ENCODE data around the gene FHAD1.

Gene FHAD1

DNA sequence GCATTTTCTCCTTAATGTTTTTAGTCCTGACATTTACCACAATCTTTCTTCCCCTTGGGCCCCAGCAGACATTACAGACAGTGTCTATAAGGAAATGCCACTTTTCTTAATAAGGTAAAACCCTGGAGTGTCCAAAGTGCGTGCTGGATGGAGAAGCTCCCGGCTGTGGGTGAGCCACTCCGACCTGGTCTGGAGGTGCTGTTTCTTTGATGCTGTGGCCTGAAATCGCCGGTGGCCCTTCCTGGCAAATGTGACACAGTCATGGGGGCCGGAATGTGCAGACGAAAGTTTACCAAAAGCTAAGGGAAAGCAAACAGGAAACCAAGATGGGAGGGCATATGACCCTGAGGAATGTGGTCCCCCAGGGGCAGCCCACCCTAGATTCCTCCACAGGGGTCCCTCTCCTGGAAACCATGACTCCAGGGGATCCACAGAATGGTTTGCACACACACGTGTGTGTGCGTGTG is 77.9 kb downstream of the FHAD1 start:
- Histone ChIP-seq H3K4me1 (ENCODE audit: low read length) (peaks cover 3% of the 10 kb centered on the region; the same call in 1 of the 2 replicates), H3K27ac (ENCODE audit: low read length) (no peak overlapping the region), H3K9me3 (replicated peaks; ENCODE audit: insufficient read depth, low read length) (no peaks in the 10 kb centered on the region), H3K36me3 (replicated peaks; ENCODE audit: insufficient read depth, low read length) (no peaks in the 10 kb centered on the region), H3K9ac (ENCODE audit: low read length) (no peak overlapping the region), H3F3A (ENCODE audit: insufficient read depth, low read length) (no peaks in the 10 kb centered on the region), H3K4me2 (ENCODE audit: low read depth, low read length) (no peak overlapping the region), H3K27me3 (replicated peaks; ENCODE audit: insufficient read depth, low read length) (peaks cover 12% of the 10 kb centered on the region), H2AFZ (ENCODE audit: low read length) (no peak overlapping the region), H3K9me2 (replicated peaks; ENCODE audit: insufficient read depth, low read length) (no peaks in the 10 kb centered on the region), H3K79me2 (ENCODE audit: low read length) (no peaks in the 10 kb centered on the region), H4K20me1 (ENCODE audit: insufficient read depth, low read length) (no peaks in the 10 kb centered on the region), H3K4me3 (ENCODE audit: low read length) (no peak overlapping the region)
- no peak for TF ChIP-seq EZH2phosphoT487 (IDR thresholded peaks at IDR 0.05; ENCODE audit: low read length)
- TF ChIP-seq, protein P1, sequence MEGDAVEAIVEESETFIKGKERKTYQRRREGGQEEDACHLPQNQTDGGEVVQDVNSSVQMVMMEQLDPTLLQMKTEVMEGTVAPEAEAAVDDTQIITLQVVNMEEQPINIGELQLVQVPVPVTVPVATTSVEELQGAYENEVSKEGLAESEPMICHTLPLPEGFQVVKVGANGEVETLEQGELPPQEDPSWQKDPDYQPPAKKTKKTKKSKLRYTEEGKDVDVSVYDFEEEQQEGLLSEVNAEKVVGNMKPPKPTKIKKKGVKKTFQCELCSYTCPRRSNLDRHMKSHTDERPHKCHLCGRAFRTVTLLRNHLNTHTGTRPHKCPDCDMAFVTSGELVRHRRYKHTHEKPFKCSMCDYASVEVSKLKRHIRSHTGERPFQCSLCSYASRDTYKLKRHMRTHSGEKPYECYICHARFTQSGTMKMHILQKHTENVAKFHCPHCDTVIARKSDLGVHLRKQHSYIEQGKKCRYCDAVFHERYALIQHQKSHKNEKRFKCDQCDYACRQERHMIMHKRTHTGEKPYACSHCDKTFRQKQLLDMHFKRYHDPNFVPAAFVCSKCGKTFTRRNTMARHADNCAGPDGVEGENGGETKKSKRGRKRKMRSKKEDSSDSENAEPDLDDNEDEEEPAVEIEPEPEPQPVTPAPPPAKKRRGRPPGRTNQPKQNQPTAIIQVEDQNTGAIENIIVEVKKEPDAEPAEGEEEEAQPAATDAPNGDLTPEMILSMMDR (IDR thresholded peaks at IDR 0.05; ENCODE audit: low read length): no peak
- TF ChIP-seq EZH2 (optimal IDR thresholded peaks at IDR 0.05; ENCODE audit: low read depth, low read length): no peak
- DNase-seq: no peak

DNA sequence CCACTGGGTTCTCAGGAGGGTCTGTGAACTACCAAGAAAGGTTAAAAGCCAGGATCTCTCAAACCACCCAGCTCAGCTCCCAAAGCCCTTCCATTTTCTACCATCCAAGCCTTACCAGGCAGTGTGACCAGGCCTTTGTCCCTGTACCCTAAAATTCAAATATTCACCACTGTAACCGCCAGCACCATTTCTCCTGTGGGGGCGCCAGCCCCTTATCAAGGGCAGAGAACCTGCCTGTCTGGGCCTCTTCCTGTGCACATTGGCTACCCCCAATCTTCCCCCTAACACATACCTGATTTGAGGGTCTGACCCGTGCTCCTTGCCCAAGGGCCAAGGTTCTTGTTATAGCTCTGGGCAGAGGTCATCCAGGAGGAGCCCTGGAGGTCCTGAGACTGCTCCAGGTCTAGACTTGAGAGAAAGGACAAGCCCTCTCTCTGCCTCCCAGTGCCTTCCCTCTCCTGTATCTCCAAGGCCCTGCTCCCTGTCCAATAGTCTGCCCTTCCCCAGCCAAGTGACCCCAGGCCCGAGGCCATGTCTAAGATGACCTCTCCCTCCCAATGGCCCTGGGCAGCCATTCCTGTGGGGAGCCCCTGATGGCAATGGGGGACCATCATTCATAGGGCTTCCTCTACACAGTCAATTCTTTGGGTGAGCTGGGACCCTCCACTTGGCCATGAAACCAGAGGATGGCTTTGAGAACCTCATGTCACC is 78.5 kb downstream of the FHAD1 start:
- no peak for DNase-seq
- Histone ChIP-seq H3K9ac (ENCODE audit: low read length) (no peak overlapping the region), H3K27me3 (replicated peaks; ENCODE audit: insufficient read depth, low read length) (peaks cover 12% of the 10 kb centered on the region), H3K4me1 (ENCODE audit: low read length) (peaks cover 3% of the 10 kb centered on the region; the same call in 1 of the 2 replicates), H3K27ac (ENCODE audit: low read length) (no peak overlapping the region), H3F3A (ENCODE audit: insufficient read depth, low read length) (no peaks in the 10 kb centered on the region), H3K4me2 (ENCODE audit: low read depth, low read length) (no peak overlapping the region), H3K4me3 (ENCODE audit: low read length) (no peak overlapping the region), H3K79me2 (ENCODE audit: low read length) (no peaks in the 10 kb centered on the region), H2AFZ (ENCODE audit: low read length) (no peak overlapping the region), H3K36me3 (replicated peaks; ENCODE audit: insufficient read depth, low read length) (no peaks in the 10 kb centered on the region), H3K9me2 (replicated peaks; ENCODE audit: insufficient read depth, low read length) (no peaks in the 10 kb centered on the region), H3K9me3 (replicated peaks; ENCODE audit: insufficient read depth, low read length) (no peaks in the 10 kb centered on the region), H4K20me1 (ENCODE audit: insufficient read depth, low read length) (no peaks in the 10 kb centered on the region)
- TF ChIP-seq EZH2phosphoT487 (IDR thresholded peaks at IDR 0.05; ENCODE audit: low read length) (no peak), EZH2 (optimal IDR thresholded peaks at IDR 0.05; ENCODE audit: low read depth, low read length) (no peak)
- TF ChIP-seq, protein P1 (IDR thresholded peaks at IDR 0.05; ENCODE audit: low read length): no peak

DNA sequence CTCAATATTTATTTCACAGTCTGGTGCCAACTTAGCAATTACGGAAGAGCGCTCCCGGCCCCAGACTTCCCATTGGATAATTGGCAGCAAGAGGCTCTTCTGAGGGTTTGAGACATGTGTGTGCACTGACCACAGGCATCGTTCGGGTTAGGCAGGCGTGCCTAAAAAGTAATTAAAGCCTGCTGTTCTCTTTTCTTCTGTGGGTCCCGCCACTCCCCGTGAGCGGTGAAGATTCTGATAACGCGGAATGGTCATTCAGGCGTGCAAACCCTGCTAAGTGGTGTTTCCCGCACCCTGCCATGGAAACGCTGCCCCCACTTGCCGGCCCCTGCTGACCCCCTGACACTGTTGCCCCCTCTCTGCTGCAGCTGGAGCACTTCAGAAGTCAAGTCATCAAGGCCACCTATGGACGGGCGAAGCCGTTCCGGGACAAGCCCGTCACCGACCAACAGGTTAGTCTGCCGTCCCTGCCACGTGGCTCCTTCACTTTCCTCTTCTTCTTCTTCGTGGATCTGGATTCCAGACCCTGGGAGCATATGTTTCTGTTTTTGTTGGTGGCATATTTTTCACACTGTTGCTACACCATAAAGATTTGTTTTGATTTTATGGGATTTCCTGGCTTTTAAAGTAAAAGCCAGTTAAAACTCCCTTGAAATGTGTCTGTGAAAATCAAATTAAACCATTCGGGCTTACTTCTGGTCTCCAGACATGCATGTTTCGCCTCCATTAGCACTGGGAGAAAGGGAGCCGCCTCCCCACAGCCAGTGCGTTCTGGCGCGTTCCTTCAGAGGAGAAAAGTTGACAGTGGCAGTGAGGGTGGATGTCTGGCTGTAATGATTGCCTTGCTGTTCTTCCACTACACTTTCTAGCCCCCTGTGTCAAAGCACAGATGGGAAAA is 79.9 kb downstream of the FHAD1 start:
- H3K27me3 ChIP-seq (replicated peaks; ENCODE audit: insufficient read depth, low read length): peaks cover 12% of the 10 kb centered on the region
- H3K9ac ChIP-seq (ENCODE audit: low read length): no peak overlapping the region
- no peak overlapping the region for H3K4me3 ChIP-seq (ENCODE audit: low read length)
- no peaks in the 10 kb centered on the region for H3F3A ChIP-seq (ENCODE audit: insufficient read depth, low read length)
- H4K20me1 ChIP-seq (ENCODE audit: insufficient read depth, low read length): no peaks in the 10 kb centered on the region
- TF ChIP-seq EZH2phosphoT487 (IDR thresholded peaks at IDR 0.05; ENCODE audit: low read length) (no peak), EZH2 (optimal IDR thresholded peaks at IDR 0.05; ENCODE audit: low read depth, low read length) (no peak)
- TF ChIP-seq, protein P1 (IDR thresholded peaks at IDR 0.05; ENCODE audit: low read length): no peak
- H3K9me3 ChIP-seq (replicated peaks; ENCODE audit: insufficient read depth, low read length): no peaks in the 10 kb centered on the region
- H3K4me1 ChIP-seq (ENCODE audit: low read length): peaks cover 3% of the 10 kb centered on the region; the same call in 1 of the 2 replicates
- DNase-seq: no peak
- no peak overlapping the region for H2AFZ ChIP-seq (ENCODE audit: low read length)
- no peaks in the 10 kb centered on the region for H3K9me2 ChIP-seq (replicated peaks; ENCODE audit: insufficient read depth, low read length)
- no peaks in the 10 kb centered on the region for H3K79me2 ChIP-seq (ENCODE audit: low read length)
- H3K36me3 ChIP-seq (replicated peaks; ENCODE audit: insufficient read depth, low read length): no peaks in the 10 kb centered on the region
- no peak overlapping the region for H3K4me2 ChIP-seq (ENCODE audit: low read depth, low read length)
- no peak overlapping the region for H3K27ac ChIP-seq (ENCODE audit: low read length)

Measured in MM.1S (cell line).